Muscle layer of duodenum (tissue), 2 donors: ENCODE data around the gene HAX1.
"Not testable (repeated sequence)": the region's sequence is repeated elsewhere in the genome, so short reads cannot be mapped to it uniquely, and the experiment has no call there.

Experiments used
- H3K27ac ChIP-seq: one replicate; pipeline ENCODE4 v1.7.0; 2013; ENCODE audit warnings: mild to moderate bottlenecking, low read length
- H3K27me3 ChIP-seq: one replicate; pipeline ENCODE4 v1.7.0; 2013; ENCODE audit warnings: low read depth, mild to moderate bottlenecking, control low read depth, low read length
- H3K36me3 ChIP-seq, 2 donors: one replicate each; pipeline ENCODE4 v1.7.0; 2013; ENCODE audit warnings: low read length in 2 of 2, control low read depth in 1 of 2, mild to moderate bottlenecking in 1 of 2; ENCODE audit not compliant: insufficient read depth in 2 of 2, control insufficient read depth in 1 of 2
- H3K4me1 ChIP-seq, 2 donors: one replicate each; pipeline ENCODE4 v1.7.0; 2013; ENCODE audit warnings: low read length in 2 of 2, mild to moderate bottlenecking in 2 of 2, control low read depth in 1 of 2, moderate library complexity in 1 of 2; ENCODE audit not compliant: insufficient read depth in 2 of 2, control insufficient read depth in 1 of 2
- H3K4me3 ChIP-seq, 2 donors: one replicate each; pipeline ENCODE4 v1.7.0; 2013; ENCODE audit warnings: low read length in 2 of 2, low read depth in 1 of 2, mild to moderate bottlenecking in 1 of 2
- H3K9me3 ChIP-seq, 2 donors: one replicate each; pipeline ENCODE4 v1.7.0; 2013; ENCODE audit warnings: low read length in 2 of 2, control low read depth in 1 of 2, mild to moderate bottlenecking in 1 of 2; ENCODE audit not compliant: control insufficient read depth in 1 of 2
- donor health status: healthy.

HAX1 gene

DNA sequence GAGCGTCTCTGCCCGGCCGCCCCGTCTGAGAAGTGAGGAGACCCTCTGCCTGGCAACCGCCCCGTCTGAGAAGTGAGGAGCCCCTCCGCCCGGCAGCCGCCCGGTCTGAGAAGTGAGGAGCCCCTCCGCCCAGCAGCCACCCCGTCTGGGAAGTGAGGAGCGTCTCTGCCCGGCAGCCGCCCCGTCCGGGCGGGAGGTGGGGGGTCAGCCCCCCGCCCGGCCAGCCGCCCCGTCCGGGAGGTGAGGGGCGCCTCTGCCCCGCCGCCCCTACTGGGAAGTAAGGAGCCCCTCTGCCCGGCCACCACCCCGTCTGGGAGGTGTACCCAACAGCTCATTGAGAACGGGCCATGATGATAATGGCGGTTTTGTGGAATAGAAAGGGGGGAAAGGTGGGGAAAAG, 15.2 kb downstream of the HAX1 start:
- H3K36me3 ChIP-seq, H3K9me3 ChIP-seq, H3K27ac ChIP-seq, H3K27me3 ChIP-seq, H3K4me3 ChIP-seq, H3K4me1 ChIP-seq: not testable (repeated sequence)

DNA sequence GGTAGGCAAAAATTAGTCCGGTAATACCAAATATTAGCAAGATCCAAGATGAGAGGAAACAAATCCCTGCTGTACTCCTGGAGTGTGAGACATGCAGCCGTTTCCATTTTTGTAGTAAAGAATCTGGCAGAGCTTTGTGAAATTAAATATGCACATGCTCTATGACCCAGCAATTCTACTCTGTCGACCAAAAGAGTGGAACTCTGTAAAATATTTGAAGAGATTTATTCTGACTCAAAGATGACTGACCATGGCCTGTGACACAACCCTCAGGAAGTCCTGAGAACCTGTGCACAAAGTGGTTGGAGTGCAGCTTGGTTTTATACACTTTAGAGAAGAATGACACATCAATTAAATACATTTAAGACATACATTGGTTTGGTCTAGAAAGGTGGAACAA, 16.2 kb downstream of the HAX1 start:
- no peaks in the 10 kb centered on the region for H3K9me3 ChIP-seq
- no peaks in the 10 kb centered on the region for H3K4me1 ChIP-seq
- no peaks in the 10 kb centered on the region for H3K27me3 ChIP-seq
- H3K36me3 ChIP-seq, result no peaks in the 10 kb centered on the region
- no peak overlapping the region for H3K27ac ChIP-seq
- no peak overlapping the region for H3K4me3 ChIP-seq

DNA sequence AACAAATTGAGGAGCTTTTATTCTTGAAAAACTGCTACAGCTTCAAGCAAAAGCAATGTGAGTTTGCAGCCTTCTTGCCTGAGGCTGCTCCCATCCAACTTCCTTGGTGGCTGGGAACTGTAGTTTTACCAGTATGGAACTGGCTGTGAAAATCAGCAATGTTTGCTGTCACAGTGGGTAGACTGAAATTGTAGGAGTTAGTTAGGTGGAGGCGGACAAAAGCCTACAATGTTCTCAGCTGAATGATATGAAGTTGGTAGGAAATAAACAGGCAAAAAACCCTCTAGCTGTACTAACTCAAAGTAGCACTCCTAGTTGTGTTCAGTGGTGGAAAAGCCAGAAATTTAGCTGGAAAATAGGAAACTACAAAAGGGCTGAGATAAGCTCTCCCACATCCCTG, 18.5 kb downstream of the HAX1 start:
- H3K27me3 ChIP-seq, result no peaks in the 10 kb centered on the region
- H3K36me3 ChIP-seq, result no peaks in the 10 kb centered on the region
- H3K27ac ChIP-seq, result no peak overlapping the region
- H3K4me1 ChIP-seq, result no peaks in the 10 kb centered on the region
- no peak overlapping the region for H3K4me3 ChIP-seq
- H3K9me3 ChIP-seq, result peaks cover 4 to 11% of the 10 kb centered on the region in 2 donors

DNA sequence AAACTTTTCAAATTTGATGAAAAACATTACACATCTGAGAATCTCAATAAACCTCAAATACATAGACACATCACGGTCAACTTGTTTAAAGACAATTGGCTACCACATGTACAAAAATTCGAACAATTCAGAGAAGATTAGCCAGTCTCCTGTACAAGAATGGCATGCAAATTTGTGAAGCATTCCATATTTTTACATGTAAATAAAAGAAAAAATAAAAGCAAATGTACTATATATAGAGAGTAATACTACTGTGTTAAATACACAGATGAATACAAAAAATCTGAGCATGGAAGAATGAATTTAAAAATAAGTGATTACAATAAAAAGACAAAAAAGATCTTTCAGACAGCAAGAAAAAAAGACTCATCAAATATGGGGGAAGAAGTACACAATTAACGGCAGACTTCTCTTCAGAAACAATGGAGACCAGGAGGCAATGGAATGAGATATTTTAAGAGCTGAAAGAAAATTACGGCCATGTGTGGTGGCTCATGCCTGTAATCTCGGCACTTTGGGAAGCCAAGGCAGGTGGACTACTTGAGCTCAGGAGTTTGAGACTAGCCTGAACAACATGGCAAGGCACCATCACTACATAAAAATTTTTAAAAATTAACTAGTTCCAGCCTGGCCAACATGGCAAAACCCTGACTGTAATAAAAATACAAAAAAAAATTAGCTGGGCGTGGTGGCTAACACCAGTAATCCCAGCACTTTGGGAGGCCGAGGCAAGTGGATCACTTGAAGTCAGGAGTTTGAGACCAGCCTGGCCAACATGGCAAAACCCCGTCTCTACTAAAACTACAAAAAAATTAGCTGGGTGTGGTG, 23.2 kb downstream of the HAX1 start:
- H3K27ac ChIP-seq, result no peak overlapping the region
- no peaks in the 10 kb centered on the region for H3K27me3 ChIP-seq

DNA sequence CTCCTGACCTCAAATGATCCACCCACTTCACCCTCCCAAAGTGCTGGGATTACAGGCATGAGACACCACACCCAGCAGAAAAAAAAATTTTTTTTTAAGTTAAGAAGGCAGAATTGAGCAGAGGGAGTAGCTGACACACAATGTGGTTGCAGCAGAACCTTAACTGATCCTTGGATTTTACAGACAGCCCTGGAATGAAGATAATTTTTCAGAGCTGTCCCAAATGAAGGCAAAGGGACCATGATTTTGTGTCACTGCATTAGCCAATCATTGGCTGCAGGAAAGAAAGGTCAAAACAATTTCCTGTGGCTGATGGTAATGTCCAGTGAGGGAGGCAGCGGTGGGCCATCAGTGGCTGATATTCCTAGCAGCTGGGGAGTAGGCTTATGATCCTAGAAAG, 29.2 kb downstream of the HAX1 start:
- Histone ChIP-seq H3K4me3 (no peak overlapping the region), H3K27me3 (no peaks in the 10 kb centered on the region), H3K4me1 (no peaks in the 10 kb centered on the region), H3K27ac (no peak overlapping the region), H3K9me3 (no peaks in the 10 kb centered on the region), H3K36me3 (no peaks in the 10 kb centered on the region)

More for the DNA sequence above, 23.2 kb downstream of the HAX1 start:
- Histone ChIP-seq H3K4me1 (no peaks in the 10 kb centered on the region), H3K36me3 (no peaks in the 10 kb centered on the region), H3K4me3 (no peak overlapping the region), H3K9me3 (peaks cover 4 to 12% of the 10 kb centered on the region in 2 donors)

DNA sequence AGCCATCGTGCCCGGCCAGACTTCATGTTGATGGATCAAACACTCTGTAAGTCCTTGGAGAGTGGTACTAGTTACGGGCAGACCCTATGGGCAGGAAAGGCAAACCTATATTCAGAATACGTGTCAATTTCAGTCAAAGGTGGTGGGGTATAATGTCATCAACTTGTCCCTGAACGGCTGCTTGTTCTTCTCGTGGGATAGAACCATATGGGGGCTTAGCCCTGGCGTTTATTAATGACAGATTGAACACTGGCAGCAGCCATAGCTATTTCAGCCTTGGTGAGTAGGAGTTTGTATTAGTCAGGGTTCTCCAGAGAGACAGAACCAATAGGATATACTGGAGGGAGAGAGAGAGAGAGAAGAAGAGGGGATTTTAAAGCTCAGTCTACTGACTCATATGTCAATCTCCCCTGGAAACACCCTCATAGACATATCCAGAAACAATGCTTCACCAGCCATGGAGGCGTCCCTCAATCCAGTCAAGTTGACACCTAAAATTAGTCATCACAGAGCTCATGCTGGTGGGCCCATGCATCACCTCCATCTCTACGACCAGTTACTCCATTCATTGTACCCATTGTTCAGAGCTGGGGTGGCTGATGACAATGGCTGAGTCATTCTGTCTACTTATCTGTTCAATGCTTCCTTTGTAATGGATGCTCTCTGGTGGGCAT, 32.4 kb downstream of the HAX1 start:
- Histone ChIP-seq H3K9me3 (no peaks in the 10 kb centered on the region), H3K36me3 (no peaks in the 10 kb centered on the region)

DNA sequence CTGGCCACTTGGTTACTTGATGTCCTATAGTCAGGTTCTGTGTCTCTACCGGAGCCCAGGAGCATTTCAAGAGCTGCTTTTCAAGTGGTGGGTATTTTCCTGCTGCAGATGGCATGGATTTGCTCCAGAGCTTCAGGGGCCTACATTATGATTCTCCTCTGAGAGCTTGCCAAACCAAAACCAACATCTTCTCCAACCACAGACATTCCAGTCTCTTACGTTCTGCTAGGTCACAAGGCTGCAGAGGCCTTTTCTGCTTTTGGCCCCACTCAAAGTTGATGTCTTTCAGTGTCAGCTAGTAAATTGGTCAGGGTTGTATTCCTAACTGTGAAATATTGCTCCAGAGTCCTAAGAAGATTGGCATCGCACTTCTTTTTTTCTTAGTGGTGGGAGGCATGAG, 33.7 kb downstream of the HAX1 start:
- Histone ChIP-seq H3K27me3 (no peaks in the 10 kb centered on the region), H3K4me3 (no peak overlapping the region), H3K27ac (no peak overlapping the region), H3K4me1 (no peaks in the 10 kb centered on the region), H3K36me3 (no peaks in the 10 kb centered on the region), H3K9me3 (no peaks in the 10 kb centered on the region)

More for the DNA sequence above, 32.4 kb downstream of the HAX1 start:
- no peaks in the 10 kb centered on the region for H3K4me1 ChIP-seq
- H3K4me3 ChIP-seq, result no peak overlapping the region
- H3K27me3 ChIP-seq, result no peaks in the 10 kb centered on the region
- no peak overlapping the region for H3K27ac ChIP-seq

DNA sequence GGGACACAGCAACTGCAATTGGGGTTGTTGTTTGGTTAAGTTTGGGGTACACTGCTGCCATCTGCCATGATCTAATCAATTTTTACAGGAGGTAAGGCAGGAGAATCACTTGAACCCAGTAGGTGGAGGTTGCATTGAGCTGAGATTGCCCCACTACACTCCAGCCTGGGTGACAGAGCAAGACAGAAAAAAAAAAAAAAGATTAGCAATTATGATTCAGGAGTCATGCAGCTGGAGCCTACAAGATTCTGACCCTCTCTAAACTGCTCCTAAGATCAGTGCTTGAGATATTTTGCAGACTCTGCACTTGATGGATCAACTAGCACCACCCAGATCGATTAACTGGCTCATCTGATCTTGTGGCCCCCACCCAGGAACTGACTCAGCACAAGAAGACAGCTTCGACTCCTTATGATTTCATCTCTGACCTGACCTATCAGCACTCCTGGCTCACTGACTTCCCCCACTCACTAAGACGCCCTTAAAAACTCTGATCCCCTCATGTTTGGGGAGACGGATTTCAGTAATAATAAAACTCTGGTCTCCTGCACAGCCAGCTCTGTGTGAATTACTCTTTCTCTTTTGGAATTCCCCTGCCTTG, 35.3 kb downstream of the HAX1 start:
- H3K36me3 ChIP-seq, H3K9me3 ChIP-seq, H3K27me3 ChIP-seq, H3K27ac ChIP-seq, H3K4me1 ChIP-seq, H3K4me3 ChIP-seq: not testable (repeated sequence)

DNA sequence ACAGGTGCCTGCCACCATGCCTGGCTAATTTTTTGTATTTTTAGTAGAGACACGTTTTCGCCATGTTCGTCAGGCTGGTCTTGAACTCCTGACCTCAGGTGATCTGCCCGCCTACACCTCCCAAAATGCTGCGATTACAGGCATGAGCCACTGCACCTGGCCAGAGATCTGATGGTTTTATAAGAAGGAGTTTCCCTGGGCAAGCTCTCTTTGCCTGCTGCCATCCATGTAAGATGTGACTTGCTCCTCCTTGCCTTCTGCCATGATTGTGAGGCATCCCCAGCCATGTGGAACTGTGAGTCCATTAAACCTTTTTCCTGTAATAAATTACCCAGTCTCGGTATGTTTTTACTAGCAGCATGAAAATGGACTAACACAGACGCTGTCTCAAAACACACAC, 36.7 kb downstream of the HAX1 start:
- H3K4me1 ChIP-seq, H3K36me3 ChIP-seq, H3K27me3 ChIP-seq, H3K27ac ChIP-seq, H3K4me3 ChIP-seq, H3K9me3 ChIP-seq: not testable (repeated sequence)

DNA sequence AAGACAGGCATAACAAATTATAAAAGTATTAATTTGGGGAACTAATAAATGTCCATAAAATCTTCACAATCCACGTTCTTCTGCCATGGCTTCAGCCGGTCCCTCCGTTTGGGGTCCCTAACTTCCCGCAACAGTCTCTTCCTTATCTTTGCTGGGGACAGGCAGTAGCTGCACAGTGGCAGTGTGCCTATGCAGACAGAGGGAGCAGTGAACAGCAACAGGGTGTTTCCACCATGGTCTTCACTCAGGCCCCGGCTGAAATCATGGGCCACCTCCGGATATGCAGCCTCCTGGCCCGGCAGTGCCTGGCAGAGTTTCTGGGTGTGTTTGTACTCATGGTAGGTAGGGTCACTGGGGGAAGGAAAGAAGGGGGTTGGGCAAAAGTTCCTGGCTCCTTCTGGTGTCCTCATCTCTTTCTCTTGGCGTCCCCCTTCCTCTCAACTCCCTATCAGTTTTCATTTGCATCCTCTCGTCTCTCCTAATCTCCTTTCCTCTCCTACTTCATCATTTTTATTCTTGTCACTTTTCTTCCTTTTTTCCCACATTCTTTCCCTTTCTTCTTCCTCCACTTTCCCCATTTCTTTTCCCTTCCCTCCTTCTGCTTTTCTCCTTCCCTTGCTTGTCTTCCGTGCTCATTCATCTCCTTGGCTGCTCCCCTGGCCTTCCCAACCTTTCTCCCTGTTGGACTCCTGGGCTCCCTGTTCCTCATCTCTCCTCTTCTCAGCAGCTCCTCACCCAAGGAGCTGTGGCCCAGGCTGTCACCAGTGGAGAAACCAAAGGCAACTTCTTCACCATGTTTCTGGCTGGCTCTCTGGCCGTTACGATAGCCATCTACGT, 40.0 kb downstream of the HAX1 start:
- H3K4me1 ChIP-seq, H3K9me3 ChIP-seq, H3K27ac ChIP-seq, H3K36me3 ChIP-seq, H3K27me3 ChIP-seq, H3K4me3 ChIP-seq: not testable (repeated sequence)

DNA sequence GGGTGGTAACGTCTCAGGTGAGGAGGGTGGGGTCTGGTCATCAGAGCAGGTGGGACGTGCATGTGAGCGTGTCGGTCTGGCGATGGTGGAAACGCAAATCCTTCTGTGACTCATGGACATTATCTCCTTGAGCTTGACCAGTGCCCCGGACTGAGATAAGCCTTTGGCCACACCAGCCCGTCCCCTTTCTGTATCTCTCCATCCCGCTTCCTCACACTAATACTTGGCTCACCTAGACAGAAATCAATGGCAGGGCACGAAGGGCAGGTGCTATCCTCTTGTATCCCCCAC, 40.6 kb downstream of the HAX1 start:
- Histone ChIP-seq H3K9me3 (peaks cover 0 to 4% of the 10 kb centered on the region in 2 donors), H3K27me3 (no peaks in the 10 kb centered on the region), H3K4me3 (no peak overlapping the region), H3K4me1 (no peaks in the 10 kb centered on the region), H3K27ac (no peak overlapping the region), H3K36me3 (no peaks in the 10 kb centered on the region)
